Body of pancreas (tissue), 4 donors: ENCODE data around the gene NECTIN2.

Source experiments
- CTCF ChIP-seq, 7 experiments: fragments of 450-650 bp in 4 of 7; fragments of 200-600 bp in 3 of 7; sonication (generic) in 3 of 7; IDR thresholded peaks; one replicate each; pipeline ENCODE4 v1.5.1; 2016 to 2019; ENCODE audit warnings: antibody characterized with exemption in 7 of 7
- POLR2A ChIP-seq, 3 donors: fragments of 450-650 bp; IDR thresholded peaks; one replicate each; pipeline ENCODE4 v1.6.1; 2016; ENCODE audit warnings: antibody characterized with exemption in 3 of 3, mild to moderate bottlenecking in 2 of 3

- no peak for TF ChIP-seq CTCF (IDR thresholded peaks at IDR 0.05)
- no peak for TF ChIP-seq POLR2A (IDR thresholded peaks at IDR 0.05)
Measured at GRCh38 chr19:44839276-44839675, 6.8 kb upstream of the NECTIN2 start.
